Suprapubic skin (tissue), 4 donors: Measurements from ENCODE around the gene DDIT3. TPM values are rescaled to one million over a fixed set of nuclear protein-coding genes. Genes with fewer than 3 reads are reported as not detected.
A peak's percentile ranks its signal among the peaks of the same experiment; 100 is the strongest.

Experiments
- DNase-seq, 2 donors: peaks; one replicate each; pipeline ENCODE4 v3.0.0-alpha.2; 2019; ENCODE audit warnings: low spot score in 2 of 2
- H3K27ac ChIP-seq: fragments of 200-600 bp; sonication (generic); one replicate; pipeline ENCODE4 v1.5.1; 2019
- H3K27me3 ChIP-seq: fragments of 200-600 bp; sonication (generic); one replicate; pipeline ENCODE4 v1.5.1; 2019
- H3K36me3 ChIP-seq: fragments of 200-600 bp; sonication (generic); one replicate; pipeline ENCODE4 v1.5.1; 2019
- H3K4me1 ChIP-seq: fragments of 200-600 bp; sonication (generic); one replicate; pipeline ENCODE4 v1.5.1; 2019
- H3K4me3 ChIP-seq: fragments of 200-600 bp; sonication (generic); one replicate; pipeline ENCODE4 v1.5.1; 2019; ENCODE audit warnings: mild to moderate bottlenecking
- H3K9me3 ChIP-seq: fragments of 200-600 bp; sonication (generic); one replicate; pipeline ENCODE4 v1.5.1; 2019
- EP300 ChIP-seq: sonication (generic); formaldehyde crosslinking; IDR thresholded peaks from one replicate; pipeline ENCODE4 v1.6.1; 2017; ENCODE audit warnings: antibody characterized with exemption
- POLR2A ChIP-seq, 2 donors: fragments of 450-650 bp; IDR thresholded peaks; one replicate each; pipeline ENCODE4 v1.6.1; 2017; ENCODE audit warnings: antibody characterized with exemption in 2 of 2, mild to moderate bottlenecking in 2 of 2, moderate library complexity in 2 of 2
- POLR2AphosphoS5 ChIP-seq, 3 donors: sonication (generic); formaldehyde crosslinking; IDR thresholded peaks; one replicate each; pipeline ENCODE4 v1.6.1; 2017; ENCODE audit warnings: antibody characterized with exemption in 3 of 3
- WGBS: methylation state at CpG from one replicate; pipeline ENCODE4 v1.1.5; 2018; 5-methylcytosine and 5-hydroxymethylcytosine counted together
- total RNA-seq, 4 donors: library from RNA; depleted of rRNA; stranded (reverse); fragments of >200 nt; gene quantifications; one replicate each; pipeline ENCODE4 v1.1.0, GENCODE V29; 2016
- TF ChIP-seq, protein P1 (sequence below), 2 donors: fragments of 200-600 bp in 1 of 2; fragments of 450-650 bp in 1 of 2; sonication (generic) in 1 of 2; IDR thresholded peaks; one replicate each; pipeline ENCODE4 v1.5.1; 2016 to 2019; ENCODE audit warnings: antibody characterized with exemption in 2 of 2, mild to moderate bottlenecking in 1 of 2, moderate library complexity in 1 of 2

The DDIT3 gene
- total RNA-seq, 4 donors from 2014 or later: 8.1 to 33.6 (median 14.4) TPM

- 89% methylated on average over 2 of the region's 2 CpGs for WGBS
- no peaks in the 10 kb centered on the region for H3K36me3 ChIP-seq
Measured at GRCh38 chr12:57560516-57560915, 40.2 kb upstream of the DDIT3 start.

GRCh38 chr12:57558864-57559263 is 38.5 kb upstream of the DDIT3 start:
- Histone ChIP-seq H3K36me3 (no peaks in the 10 kb centered on the region), H3K27ac (no peak overlapping the region), H3K9me3 (no peaks in the 10 kb centered on the region), H3K27me3 (peaks cover 16% of the 10 kb centered on the region), H3K4me3 (no peak overlapping the region), H3K4me1 (no peaks in the 10 kb centered on the region)
- no peak for TF ChIP-seq EP300
- WGBS: 89% methylated on average over 4 of the region's 4 CpGs
- DNase-seq: peak in 1 of 2 donors; percentile 20

More at GRCh38 chr12:57560516-57560915, 40.2 kb upstream of the DDIT3 start:
- no peak overlapping the region for H3K4me3 ChIP-seq
- no peaks in the 10 kb centered on the region for H3K9me3 ChIP-seq
- H3K4me1 ChIP-seq: no peaks in the 10 kb centered on the region
- peaks cover 18% of the 10 kb centered on the region for H3K27me3 ChIP-seq
- no peak for DNase-seq
- H3K27ac ChIP-seq: no peak overlapping the region
- TF ChIP-seq POLR2AphosphoS5 (IDR thresholded peaks at IDR 0.05): no peak
- no peak for TF ChIP-seq EP300
- no peak for TF ChIP-seq POLR2A (IDR thresholded peaks at IDR 0.05)
- TF ChIP-seq, protein P1, sequence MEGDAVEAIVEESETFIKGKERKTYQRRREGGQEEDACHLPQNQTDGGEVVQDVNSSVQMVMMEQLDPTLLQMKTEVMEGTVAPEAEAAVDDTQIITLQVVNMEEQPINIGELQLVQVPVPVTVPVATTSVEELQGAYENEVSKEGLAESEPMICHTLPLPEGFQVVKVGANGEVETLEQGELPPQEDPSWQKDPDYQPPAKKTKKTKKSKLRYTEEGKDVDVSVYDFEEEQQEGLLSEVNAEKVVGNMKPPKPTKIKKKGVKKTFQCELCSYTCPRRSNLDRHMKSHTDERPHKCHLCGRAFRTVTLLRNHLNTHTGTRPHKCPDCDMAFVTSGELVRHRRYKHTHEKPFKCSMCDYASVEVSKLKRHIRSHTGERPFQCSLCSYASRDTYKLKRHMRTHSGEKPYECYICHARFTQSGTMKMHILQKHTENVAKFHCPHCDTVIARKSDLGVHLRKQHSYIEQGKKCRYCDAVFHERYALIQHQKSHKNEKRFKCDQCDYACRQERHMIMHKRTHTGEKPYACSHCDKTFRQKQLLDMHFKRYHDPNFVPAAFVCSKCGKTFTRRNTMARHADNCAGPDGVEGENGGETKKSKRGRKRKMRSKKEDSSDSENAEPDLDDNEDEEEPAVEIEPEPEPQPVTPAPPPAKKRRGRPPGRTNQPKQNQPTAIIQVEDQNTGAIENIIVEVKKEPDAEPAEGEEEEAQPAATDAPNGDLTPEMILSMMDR (IDR thresholded peaks at IDR 0.05): no peak

DNA sequence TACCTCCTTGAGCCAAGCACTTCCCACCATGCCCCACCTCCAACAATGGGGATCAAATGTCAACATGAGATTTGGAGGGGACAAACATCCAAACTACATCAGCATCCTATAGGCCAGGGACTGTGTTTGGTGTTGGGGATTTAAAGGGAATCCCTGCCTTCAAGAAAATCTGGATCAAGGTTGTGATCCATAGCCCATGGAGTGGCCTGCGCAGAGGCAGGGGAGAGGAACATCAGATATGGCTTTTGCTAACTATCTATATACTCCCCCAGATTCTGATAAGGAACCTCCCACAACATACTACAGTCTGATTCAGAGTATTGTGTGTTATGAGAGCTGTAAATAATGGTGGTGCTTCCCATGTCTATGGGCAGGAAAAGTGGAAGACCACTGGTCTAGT is 34.6 kb upstream of the DDIT3 start:
- Histone ChIP-seq H3K27ac (no peak overlapping the region), H3K4me3 (no peak overlapping the region), H3K9me3 (no peaks in the 10 kb centered on the region), H3K27me3 (peaks cover 15% of the 10 kb centered on the region), H3K4me1 (peaks cover 3% of the 10 kb centered on the region), H3K36me3 (no peaks in the 10 kb centered on the region)
- DNase-seq: peak in 1 of 2 donors; percentile 40
- TF ChIP-seq POLR2AphosphoS5 (IDR thresholded peaks at IDR 0.05) (no peak), EP300 (no peak), POLR2A (IDR thresholded peaks at IDR 0.05) (no peak)
- WGBS: 100% methylated on average over 1 of the region's 1 CpG

DNA sequence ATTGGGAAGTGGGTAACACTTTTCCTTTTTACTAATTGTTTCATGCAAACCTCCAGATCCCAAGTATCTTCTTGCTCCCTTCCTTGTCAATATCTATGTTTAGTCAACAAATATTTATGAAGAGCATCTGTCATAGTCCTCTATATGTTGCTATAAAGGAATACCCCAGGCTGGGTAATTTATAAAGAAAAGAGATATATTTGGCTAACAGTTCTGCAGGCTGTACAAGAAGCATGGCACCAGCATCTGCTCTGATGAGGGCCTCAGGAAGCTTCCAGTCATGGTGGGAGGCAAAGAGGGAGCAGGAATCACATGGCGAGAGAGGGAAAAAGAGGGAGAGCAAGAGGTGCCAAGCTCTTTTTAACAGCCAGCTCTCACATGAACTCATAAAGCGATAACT is 34.1 kb upstream of the DDIT3 start:
- H3K27me3 ChIP-seq: peaks cover 20% of the 10 kb centered on the region
- WGBS: 95% methylated on average over 2 of the region's 2 CpGs
- TF ChIP-seq EP300 (no peak), POLR2A (IDR thresholded peaks at IDR 0.05) (no peak), POLR2AphosphoS5 (IDR thresholded peaks at IDR 0.05) (no peak)
- TF ChIP-seq, protein P1 (IDR thresholded peaks at IDR 0.05): no peak
- H3K4me3 ChIP-seq: no peak overlapping the region
- H3K36me3 ChIP-seq: no peaks in the 10 kb centered on the region
- no peaks in the 10 kb centered on the region for H3K9me3 ChIP-seq
- peaks cover 7% of the 10 kb centered on the region for H3K4me1 ChIP-seq
- no peak overlapping the region for H3K27ac ChIP-seq
- DNase-seq: no peak

DNA sequence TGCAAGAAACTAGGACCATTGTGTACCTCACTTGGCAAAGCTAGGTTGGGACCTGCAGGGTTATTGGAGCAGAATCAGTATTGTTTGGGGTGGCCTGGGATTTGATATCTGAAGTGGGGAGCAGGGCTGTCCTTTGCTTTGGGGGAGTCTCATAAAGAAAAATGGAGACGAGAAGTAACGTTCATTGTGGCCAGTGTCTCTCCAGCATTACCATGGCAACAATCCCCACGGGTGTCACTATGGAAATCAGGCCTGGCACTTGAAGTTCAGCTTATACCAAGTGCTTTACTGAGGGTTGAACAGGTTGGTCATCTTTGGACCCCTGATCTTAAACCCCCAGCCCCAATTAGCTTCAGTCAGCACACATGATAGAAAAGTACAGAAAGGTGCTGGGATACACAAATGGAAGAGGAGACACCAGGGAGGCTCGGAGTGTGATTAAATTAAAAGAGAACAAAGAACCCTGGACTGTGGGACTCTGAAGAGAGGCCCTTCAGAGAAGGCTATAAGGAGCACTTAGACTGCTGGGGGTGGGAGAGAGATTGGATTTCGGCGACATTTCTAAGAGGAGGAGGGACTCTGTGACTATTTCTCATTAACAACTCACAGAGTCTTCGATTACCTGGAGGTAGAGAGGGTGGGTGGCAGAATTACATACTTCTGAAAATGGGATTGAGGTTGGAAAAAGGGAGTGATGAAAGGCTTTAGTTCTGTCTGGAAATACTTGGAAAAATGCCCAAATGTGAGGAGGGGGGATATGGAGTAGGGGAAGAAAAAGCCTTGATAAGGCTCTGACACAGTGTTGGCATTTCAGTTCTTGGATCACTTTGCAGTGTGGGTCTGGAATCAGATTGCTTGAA is 33.3 kb upstream of the DDIT3 start:
- Histone ChIP-seq H3K9me3 (no peaks in the 10 kb centered on the region), H3K4me1 (peaks cover 7% of the 10 kb centered on the region), H3K27me3 (peaks cover 29% of the 10 kb centered on the region), H3K27ac (no peak overlapping the region), H3K4me3 (no peak overlapping the region), H3K36me3 (no peaks in the 10 kb centered on the region)
- no peak for DNase-seq
- 71% methylated on average over 7 of the region's 7 CpGs for WGBS
- TF ChIP-seq POLR2AphosphoS5 (IDR thresholded peaks at IDR 0.05): no peak
- no peak for TF ChIP-seq POLR2A (IDR thresholded peaks at IDR 0.05)
- TF ChIP-seq, protein P1 (IDR thresholded peaks at IDR 0.05): no peak
- TF ChIP-seq EP300: no peak

DNA sequence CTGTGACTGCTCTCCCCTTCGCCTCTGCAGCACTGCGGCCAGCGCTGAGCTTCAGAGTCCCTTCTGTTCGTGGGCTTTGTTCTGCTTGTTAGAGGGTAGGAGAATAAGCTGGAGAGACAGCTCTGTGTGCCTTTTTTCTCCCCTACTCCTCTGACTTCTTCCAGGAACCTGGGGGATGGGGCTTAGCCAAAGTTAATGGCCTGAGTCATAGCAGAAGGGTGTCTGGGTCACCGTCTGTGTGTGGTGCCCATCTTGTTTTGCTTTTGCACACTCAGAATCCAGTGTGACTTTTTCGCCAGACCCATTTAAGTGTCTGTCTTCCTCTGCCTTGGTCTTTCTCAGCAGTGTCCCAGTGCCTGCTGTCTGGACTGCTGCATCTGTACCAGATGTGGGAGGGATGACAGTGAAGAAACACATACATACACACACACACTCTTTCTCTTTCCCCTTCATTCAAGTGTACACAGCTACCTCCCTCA is 32.6 kb upstream of the DDIT3 start:
- Histone ChIP-seq H3K4me1 (peaks cover 7% of the 10 kb centered on the region), H3K27me3 (peaks cover 36% of the 10 kb centered on the region), H3K4me3 (no peak overlapping the region), H3K27ac (no peak overlapping the region), H3K36me3 (no peaks in the 10 kb centered on the region), H3K9me3 (no peaks in the 10 kb centered on the region)
- WGBS: 61% methylated on average over 6 of the region's 6 CpGs
- no peak for DNase-seq
- TF ChIP-seq EP300 (no peak), POLR2A (IDR thresholded peaks at IDR 0.05) (no peak), POLR2AphosphoS5 (IDR thresholded peaks at IDR 0.05) (no peak)
- TF ChIP-seq, protein P1 (IDR thresholded peaks at IDR 0.05): no peak
